DMS79 (cell line): ENCODE measurements around the gene CST5.
A peak's percentile ranks its signal among the peaks of the same experiment; 100 is the strongest.
"Not testable (repeated sequence)": the region's sequence is repeated elsewhere in the genome, so short reads cannot be mapped to it uniquely, and the experiment has no call there.

Experiments used
- DNase-seq: peaks from one replicate; lab custom pipeline; 2025; lab: John Stamatoyannopoulos, UW

The CST5 gene

GRCh38 chr20:23879328-23879798 lies at the start of gene CST5:
Gene CST5 (minus strand): TSS chr20:23879748. CDS start chr20:23879676, 72 bp downstream.
- DNase-seq, result no peak

- DNase-seq, result no peak
Observed at GRCh38 chr20:23928788-23929187, 49.2 kb upstream of the CST5 start.

GRCh38 chr20:23928353-23928752 lies 48.8 kb upstream of the CST5 start:
- DNase-seq, result no peak

GRCh38 chr20:23926944-23927872 lies 47.7 kb upstream of the CST5 start:
- DNase-seq, result no peak

GRCh38 chr20:23926526-23926880 lies 47.0 kb upstream of the CST5 start:
- DNase-seq, result no peak

GRCh38 chr20:23925789-23926525 lies 46.4 kb upstream of the CST5 start:
- DNase-seq, result no peak

GRCh38 chr20:23924751-23925150 lies 45.2 kb upstream of the CST5 start:
- DNase-seq, result no peak

GRCh38 chr20:23923891-23924435 lies 44.4 kb upstream of the CST5 start:
- no peak for DNase-seq

GRCh38 chr20:23923311-23923710 lies 43.8 kb upstream of the CST5 start:
- no peak for DNase-seq

GRCh38 chr20:23920408-23921325 lies 41.1 kb upstream of the CST5 start:
- DNase-seq, result peak; percentile 2

- no peak for DNase-seq
Observed at GRCh38 chr20:23918896-23919295, 39.3 kb upstream of the CST5 start.

- no peak for DNase-seq
Observed at GRCh38 chr20:23918101-23918862, 38.7 kb upstream of the CST5 start.

GRCh38 chr20:23917024-23917725 lies 37.6 kb upstream of the CST5 start:
- DNase-seq, result no peak

- no peak for DNase-seq
Observed at GRCh38 chr20:23915844-23916243, 36.3 kb upstream of the CST5 start.

GRCh38 chr20:23914469-23914868 lies 34.9 kb upstream of the CST5 start:
- not testable (repeated sequence) for DNase-seq

- no peak for DNase-seq
Observed at GRCh38 chr20:23910210-23910609, 30.7 kb upstream of the CST5 start.

- DNase-seq, result no peak
Observed at GRCh38 chr20:23909390-23909789, 29.8 kb upstream of the CST5 start.

- no peak for DNase-seq
Observed at GRCh38 chr20:23907579-23907978, 28.0 kb upstream of the CST5 start.

GRCh38 chr20:23902396-23902795 lies 22.8 kb upstream of the CST5 start:
- not testable (repeated sequence) for DNase-seq

GRCh38 chr20:23890867-23891266 lies 11.3 kb upstream of the CST5 start:
- not testable (repeated sequence) for DNase-seq
